Measurements from ENCODE around the gene GGCX. TPM values are rescaled to one million over a fixed set of nuclear protein-coding genes. Genes with fewer than 3 reads are reported as not detected.

The GGCX gene
- total and polyA plus RNA-seq, 9 of the 15 experiments (the other 6 are each of a cell fraction or from before 2014, with no cell fraction given), result 14.4 to 47.1 (median 28.1) TPM

GRCh38 chr2:85589181-85589580 is 27.9 kb upstream of the GGCX start:
- DNase-seq (ENCODE audit: extremely low read depth in 1 of 4, low spot score in 3 of 4) (no peak), ATAC-seq (no peak), FAIRE-seq (peak; percentile 32)
- H3K27me3 ChIP-seq (ENCODE audit: control insufficient read depth in 2 of 2, insufficient read depth in 2 of 2, low read length in 2 of 2), result no peaks in the 10 kb centered on the region
- peaks cover 11% of the 10 kb centered on the region for H3K9me1 ChIP-seq (ENCODE audit: control insufficient read depth, insufficient read depth, low read length)
- POLR2A ChIA-PET, result interaction anchor here (1.6 to 4.0 kb wide), 2 partner anchors 10 to 51 kb away, joined by 3 to 14 read pairs; partner anchors contain the start of gene MAT2A
- TF ChIP-seq PRPF4 (IDR thresholded peaks at IDR 0.05; ENCODE audit: insufficient read depth, low read depth, low read length, poor library complexity, severe bottlenecking) (no peak), GATA2 (CRISPR knock-in tag; IDR thresholded peaks at IDR 0.05) (no peak), BRF2 (IDR thresholded peaks at IDR 0.05; ENCODE audit: borderline replicate concordance, insufficient read depth, insufficient read length) (no peak), PHF21A (IDR thresholded peaks at IDR 0.05; ENCODE audit: borderline replicate concordance, low read depth) (no peak), ARNT (IDR thresholded peaks at IDR 0.05) (no peak), HCFC1 (IDR thresholded peaks at IDR 0.05; ENCODE audit: low read depth, low read length) (no peak), MAZ (CRISPR knock-in tag; conservative IDR thresholded peaks at IDR 0.05 in 1 of 2, IDR thresholded peaks at IDR 0.05 in 1 of 2) (no peak), ESRRB (CRISPR knock-in tag; IDR thresholded peaks at IDR 0.05; ENCODE audit: borderline replicate concordance) (no peak), FOS (IDR thresholded peaks at IDR 0.05; ENCODE audit: extremely low read depth, insufficient read length) (no peak), TGIF2 (CRISPR knock-in tag; IDR thresholded peaks at IDR 0.05) (no peak)
- TF ChIP-seq, protein P1, sequence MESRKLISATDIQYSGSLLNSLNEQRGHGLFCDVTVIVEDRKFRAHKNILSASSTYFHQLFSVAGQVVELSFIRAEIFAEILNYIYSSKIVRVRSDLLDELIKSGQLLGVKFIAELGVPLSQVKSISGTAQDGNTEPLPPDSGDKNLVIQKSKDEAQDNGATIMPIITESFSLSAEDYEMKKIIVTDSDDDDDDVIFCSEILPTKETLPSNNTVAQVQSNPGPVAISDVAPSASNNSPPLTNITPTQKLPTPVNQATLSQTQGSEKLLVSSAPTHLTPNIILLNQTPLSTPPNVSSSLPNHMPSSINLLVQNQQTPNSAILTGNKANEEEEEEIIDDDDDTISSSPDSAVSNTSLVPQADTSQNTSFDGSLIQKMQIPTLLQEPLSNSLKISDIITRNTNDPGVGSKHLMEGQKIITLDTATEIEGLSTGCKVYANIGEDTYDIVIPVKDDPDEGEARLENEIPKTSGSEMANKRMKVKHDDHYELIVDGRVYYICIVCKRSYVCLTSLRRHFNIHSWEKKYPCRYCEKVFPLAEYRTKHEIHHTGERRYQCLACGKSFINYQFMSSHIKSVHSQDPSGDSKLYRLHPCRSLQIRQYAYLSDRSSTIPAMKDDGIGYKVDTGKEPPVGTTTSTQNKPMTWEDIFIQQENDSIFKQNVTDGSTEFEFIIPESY (CRISPR knock-in tag; IDR thresholded peaks at IDR 0.05), result no peak
- whole genome bisulfite sequencing (ENCODE audit: insufficient coverage, low coverage, missing lambda C conversion rate), result 86% methylated on average over 4 of the region's 4 CpGs
- no peak overlapping the region for H3K4me3 ChIP-seq
- in situ Hi-C loops (cut with MboI), result no loop called here
- H3K27ac ChIP-seq (ENCODE audit: extremely low read depth, low read depth, low read length), result no peak overlapping the region
- H3K9me3 ChIP-seq (replicated peaks; ENCODE audit: control insufficient read depth, insufficient read depth, low read depth, low read length), result no peaks in the 10 kb centered on the region
- H2AFZ ChIP-seq (ENCODE audit: low read depth, low read length), result no peak overlapping the region
- no TSS peak for BruUV-seq (replicated peaks)
- peaks cover 5% of the 10 kb centered on the region; the same call in 2 of the 3 replicates for H3K36me3 ChIP-seq (ENCODE audit: control insufficient read depth, insufficient read depth, low read length)
- H3K4me2 ChIP-seq (ENCODE audit: insufficient read depth, low read length), result no peak overlapping the region
- no peak overlapping the region for H3K9ac ChIP-seq (ENCODE audit: insufficient read depth in 1 of 2, low read depth in 2 of 2, low read length in 2 of 2)
- no peaks in the 10 kb centered on the region for H3K79me2 ChIP-seq (ENCODE audit: control insufficient read depth, insufficient read depth, low read length)
- H4K20me1 ChIP-seq (replicated peaks; ENCODE audit: control insufficient read depth, insufficient read depth, low read length), result no peaks in the 10 kb centered on the region
- intact Hi-C loops (cut with micrococcal nuclease), result no loop called here
- H3K4me1 ChIP-seq (replicated peaks in 1 of 2; ENCODE audit: control insufficient read depth in 2 of 2, insufficient read depth in 2 of 2, low read length in 2 of 2), result peaks cover 39 to 43% of the 10 kb centered on the region in 2 experiments
- CTCF ChIA-PET (ENCODE audit: low intra/inter-chr PET ratio), result no interaction called here

Data from K562 (cell line).